ENCODE measurements around the gene TTC28.
A peak's percentile ranks its signal among the peaks of the same experiment; 100 is the strongest.
"Not testable (repeated sequence)": the region's sequence is repeated elsewhere in the genome, so short reads cannot be mapped to it uniquely, and the experiment has no call there.

Gene TTC28

GRCh38 chr22:28229566-28230485 lies 449.8 kb downstream of the TTC28 start:
- DNase-seq (ENCODE audit: low read depth), result peak; percentile 40

GRCh38 chr22:28223826-28224225 lies 455.8 kb downstream of the TTC28 start:
- DNase-seq (ENCODE audit: low read depth), result no peak

GRCh38 chr22:28222976-28223745 lies 456.5 kb downstream of the TTC28 start:
- DNase-seq (ENCODE audit: low read depth), result no peak

- no peak for DNase-seq (ENCODE audit: low read depth)
Observed at GRCh38 chr22:28222571-28222970, 457.1 kb downstream of the TTC28 start.

GRCh38 chr22:28222052-28222451 lies 457.6 kb downstream of the TTC28 start:
- no peak for DNase-seq (ENCODE audit: low read depth)

GRCh38 chr22:28220626-28221363 lies 458.8 kb downstream of the TTC28 start:
- DNase-seq (ENCODE audit: low read depth), result no peak

GRCh38 chr22:28217277-28217676 lies 462.4 kb downstream of the TTC28 start:
- DNase-seq (ENCODE audit: low read depth), result no peak

GRCh38 chr22:28214750-28215149 lies 464.9 kb downstream of the TTC28 start:
- not testable (repeated sequence) for DNase-seq (ENCODE audit: low read depth)

GRCh38 chr22:28209457-28209856 lies 470.2 kb downstream of the TTC28 start:
- not testable (repeated sequence) for DNase-seq (ENCODE audit: low read depth)

- DNase-seq (ENCODE audit: low read depth), result no peak
Observed at GRCh38 chr22:28208787-28209186, 470.9 kb downstream of the TTC28 start.

- no peak for DNase-seq (ENCODE audit: low read depth)
Observed at GRCh38 chr22:28208036-28208435, 471.6 kb downstream of the TTC28 start.

- no peak for DNase-seq (ENCODE audit: low read depth)
Observed at GRCh38 chr22:28207281-28208030, 472.2 kb downstream of the TTC28 start.

GRCh38 chr22:28205926-28206325 lies 473.7 kb downstream of the TTC28 start:
- no peak for DNase-seq (ENCODE audit: low read depth)

GRCh38 chr22:28204382-28204781 lies 475.3 kb downstream of the TTC28 start:
- no peak for DNase-seq (ENCODE audit: low read depth)

- DNase-seq (ENCODE audit: low read depth), result no peak
Observed at GRCh38 chr22:28203286-28203685, 476.4 kb downstream of the TTC28 start.

GRCh38 chr22:28198692-28199091 lies 480.9 kb downstream of the TTC28 start:
- no peak for DNase-seq (ENCODE audit: low read depth)

GRCh38 chr22:28191571-28191970 lies 488.1 kb downstream of the TTC28 start:
- DNase-seq (ENCODE audit: low read depth), result not testable (repeated sequence)

- DNase-seq (ENCODE audit: low read depth), result no peak
Observed at GRCh38 chr22:28188178-28188879, 491.3 kb downstream of the TTC28 start.

GRCh38 chr22:28187612-28188011 lies 492.0 kb downstream of the TTC28 start:
- no peak for DNase-seq (ENCODE audit: low read depth)

GRCh38 chr22:28186641-28187040 lies 493.0 kb downstream of the TTC28 start:
- no peak for DNase-seq (ENCODE audit: low read depth)

- no peak for DNase-seq (ENCODE audit: low read depth)
Observed at GRCh38 chr22:28185130-28185529, 494.5 kb downstream of the TTC28 start.

All from fibroblast of gingiva (primary cell).